Epithelial cell of umbilical artery (primary cell): ENCODE measurements around the gene ZNF771. TPM values are rescaled to one million over a fixed set of nuclear protein-coding genes. Genes with fewer than 3 reads are reported as not detected.

Experiments used
- total RNA-seq: library from RNA; depleted of rRNA; stranded (reverse); fragments of >200 nt; gene quantifications from 2 replicates; pipeline ENCODE4 v1.2.3, GENCODE V29; 2014

Gene ZNF771
- 12.2 and 17.2 TPM in 2 replicates for total RNA-seq

DNA sequence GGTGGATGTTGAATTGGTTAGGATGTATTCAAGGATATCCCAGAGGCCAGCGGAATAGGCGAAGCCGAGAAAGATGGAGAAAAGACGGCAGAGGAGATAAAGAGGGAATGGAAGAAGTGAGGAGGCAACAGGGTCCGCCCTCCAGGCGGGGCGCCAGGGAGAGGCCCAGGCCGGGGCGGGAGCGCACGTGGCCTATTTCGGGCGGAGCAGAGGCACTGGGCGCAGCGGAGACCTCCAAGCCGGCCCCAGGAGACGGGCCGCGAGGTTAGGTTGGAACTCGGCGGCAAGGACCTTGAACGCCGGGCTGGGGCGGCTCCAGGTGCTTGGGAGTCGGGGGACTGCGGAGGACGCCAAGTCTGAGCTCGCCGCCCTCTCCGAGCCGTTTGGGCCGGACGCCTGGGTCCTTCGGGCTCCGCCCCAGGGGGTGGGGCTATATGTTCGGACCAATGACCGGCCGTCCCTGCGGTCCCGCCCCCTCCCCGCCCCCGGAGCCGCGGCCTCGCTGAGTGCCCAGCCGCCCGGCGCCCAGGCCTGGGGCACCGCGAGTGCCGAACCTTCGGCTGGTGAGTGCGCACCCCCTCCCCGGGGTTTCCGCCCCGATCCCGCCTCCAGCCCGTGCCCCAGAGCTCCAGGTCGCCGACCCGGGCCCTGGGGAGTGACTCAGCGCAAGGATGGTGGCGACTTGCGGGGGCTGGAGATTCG lies at the start of gene ZNF771:
TSS of gene ZNF771 (plus strand) at position 505 of the 702 bp plus-strand sequence. CDS start 448 bp downstream, outside the sequence.

DNA sequence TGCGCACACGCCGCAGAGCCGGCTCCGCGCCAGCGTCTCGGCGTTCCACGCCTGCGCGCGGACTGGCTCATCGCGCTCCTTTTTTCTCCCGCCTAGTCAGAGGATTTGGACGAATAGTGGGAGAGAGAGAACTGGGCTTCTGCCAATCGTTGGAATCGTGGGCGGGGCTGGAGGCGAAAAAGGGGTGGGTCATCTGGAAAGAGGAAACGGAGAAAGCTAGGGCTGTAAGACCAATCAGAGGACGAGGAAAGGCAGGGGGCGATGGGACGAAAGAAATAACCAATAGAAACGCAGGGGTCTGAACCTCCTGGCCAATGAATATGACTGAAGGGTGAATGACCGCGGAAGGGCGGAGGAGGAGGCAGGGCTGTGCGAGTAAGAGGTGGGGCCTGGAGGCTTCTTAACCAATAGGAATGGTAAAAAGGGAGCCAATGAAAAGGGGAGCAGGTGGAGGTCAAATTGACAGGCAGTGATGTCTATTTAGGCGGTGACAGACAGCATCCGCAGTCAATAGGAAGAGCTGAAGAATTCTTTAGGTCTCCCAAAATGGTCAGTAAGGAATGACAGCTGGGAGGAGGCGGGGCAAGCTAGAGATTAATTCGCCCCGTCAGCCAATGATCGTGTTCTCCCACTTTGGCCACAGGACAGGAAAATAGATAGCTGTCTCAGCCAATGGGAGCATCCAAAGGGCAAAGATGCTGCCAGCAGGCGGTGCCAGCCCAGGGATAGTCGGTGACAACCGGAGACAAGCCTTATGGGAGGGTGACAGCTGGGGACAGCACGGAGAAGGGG lies 36.8 kb upstream of the ZNF771 start, which contains the start of gene TBC1D10B:
TSS of gene TBC1D10B (minus strand) at position 39 of the 792 bp plus-strand sequence. CDS start 311 bp downstream, outside the sequence.

DNA sequence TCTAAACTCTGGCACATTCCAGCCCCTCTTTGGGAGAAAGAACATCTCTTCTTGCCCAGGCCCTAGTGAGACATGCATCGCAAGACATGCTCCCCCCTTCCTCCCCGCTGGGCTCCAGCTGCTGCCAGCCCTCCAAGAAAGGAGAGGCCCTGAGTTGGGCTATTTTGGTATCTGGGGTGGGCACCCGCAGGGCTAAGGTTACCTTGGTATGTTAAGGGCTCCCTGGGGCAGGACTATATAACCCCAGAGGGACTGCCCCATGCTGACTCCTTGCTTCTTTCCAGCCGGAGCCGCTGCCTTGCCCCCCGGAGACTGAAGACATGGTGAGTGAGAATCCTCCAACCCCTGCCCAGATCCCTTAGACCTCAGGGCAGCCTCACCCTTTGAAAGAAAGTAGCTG lies 32.9 kb upstream of the ZNF771 start, which contains the start of gene MYL11:
TSS of gene MYL11 (plus strand) at position 265 of the 400 bp plus-strand sequence. CDS start at position 321, 56 bp downstream.

DNA sequence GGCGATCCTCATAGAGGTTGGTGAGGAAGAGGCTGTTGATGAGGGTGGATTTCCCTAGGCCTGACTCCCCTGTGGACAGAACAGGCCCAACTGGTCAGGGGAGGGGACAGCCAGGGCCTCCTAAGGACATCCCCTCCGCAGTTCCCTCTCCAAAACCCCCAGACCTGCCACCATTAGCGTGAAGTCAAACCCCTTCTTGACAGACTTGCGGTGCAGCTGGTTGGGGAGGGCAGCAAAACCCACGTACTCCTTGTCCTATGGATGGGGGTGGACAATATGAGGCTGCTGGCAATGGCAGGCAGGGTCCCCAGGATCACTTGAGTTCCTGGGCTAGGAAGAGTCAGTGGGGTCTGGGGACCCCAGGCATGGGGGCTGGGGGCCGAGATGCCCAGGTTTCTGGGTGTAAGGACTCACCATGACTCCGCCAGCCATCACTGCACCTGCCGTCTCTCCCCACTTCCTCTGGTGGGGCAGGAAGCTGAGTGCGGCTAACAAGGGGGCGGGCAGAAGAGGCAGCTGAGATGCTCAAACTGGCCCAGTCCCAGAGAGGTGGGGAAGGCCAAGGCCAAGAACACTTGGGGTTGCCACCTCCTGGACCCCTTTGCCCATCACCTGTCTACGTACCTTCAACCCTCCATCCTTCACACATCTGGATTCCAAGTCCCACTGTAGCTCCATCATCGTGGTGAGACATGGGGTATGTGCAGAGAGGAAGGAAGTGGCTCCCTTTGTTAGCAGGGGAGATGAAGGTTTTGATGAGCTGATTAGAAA lies 25.1 kb upstream of the ZNF771 start, which contains the start of gene SEPTIN1:
TSS of gene SEPTIN1 (minus strand) at position 451 of the 771 bp plus-strand sequence. CDS start at position 432, 19 bp downstream.

DNA sequence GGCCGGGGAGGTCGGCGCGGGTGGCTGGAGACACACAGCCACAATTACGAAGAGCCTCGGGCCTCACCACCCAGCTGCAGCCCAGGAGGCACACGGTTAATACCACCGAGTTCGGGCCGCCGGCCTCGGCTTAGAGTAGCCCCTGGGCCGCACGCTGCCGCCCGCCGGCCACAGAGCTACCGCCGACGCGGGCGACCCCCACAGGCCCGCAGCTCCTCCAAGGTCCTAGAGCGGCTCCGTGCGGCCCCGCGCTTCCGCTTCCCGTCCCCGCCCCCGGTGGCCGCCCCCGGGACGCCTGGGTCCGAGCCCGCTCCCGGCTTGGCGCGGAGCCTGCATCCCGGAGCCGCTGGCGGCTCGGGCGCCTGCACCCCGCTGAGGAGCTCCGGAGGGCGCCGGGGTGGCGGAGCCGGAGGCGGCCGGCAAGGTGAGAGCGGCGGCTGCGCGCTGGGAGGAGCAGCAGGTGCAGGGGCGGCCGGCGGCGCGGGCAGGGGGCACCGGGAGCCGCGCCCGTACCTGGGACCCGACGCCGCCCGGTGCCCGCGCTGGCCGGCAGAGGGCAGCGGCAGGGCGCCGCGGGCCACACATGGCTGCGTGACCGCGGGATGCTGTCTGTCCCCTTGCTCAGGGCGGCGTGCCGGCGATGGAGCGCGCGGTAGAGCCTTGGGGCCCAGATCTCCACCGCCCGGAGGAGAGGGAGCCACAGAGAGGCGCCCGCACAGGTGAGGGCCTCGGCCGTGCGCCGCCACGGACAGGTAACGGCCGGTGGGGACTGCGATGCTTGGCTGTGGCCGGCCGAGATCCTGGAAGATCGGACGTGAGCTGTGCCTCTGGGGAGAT lies 12.0 kb upstream of the ZNF771 start, which contains the start of gene ZNF48:
TSS of gene ZNF48 (plus strand) at position 266 of the 837 bp plus-strand sequence. CDS start at position 641, 375 bp downstream.

DNA sequence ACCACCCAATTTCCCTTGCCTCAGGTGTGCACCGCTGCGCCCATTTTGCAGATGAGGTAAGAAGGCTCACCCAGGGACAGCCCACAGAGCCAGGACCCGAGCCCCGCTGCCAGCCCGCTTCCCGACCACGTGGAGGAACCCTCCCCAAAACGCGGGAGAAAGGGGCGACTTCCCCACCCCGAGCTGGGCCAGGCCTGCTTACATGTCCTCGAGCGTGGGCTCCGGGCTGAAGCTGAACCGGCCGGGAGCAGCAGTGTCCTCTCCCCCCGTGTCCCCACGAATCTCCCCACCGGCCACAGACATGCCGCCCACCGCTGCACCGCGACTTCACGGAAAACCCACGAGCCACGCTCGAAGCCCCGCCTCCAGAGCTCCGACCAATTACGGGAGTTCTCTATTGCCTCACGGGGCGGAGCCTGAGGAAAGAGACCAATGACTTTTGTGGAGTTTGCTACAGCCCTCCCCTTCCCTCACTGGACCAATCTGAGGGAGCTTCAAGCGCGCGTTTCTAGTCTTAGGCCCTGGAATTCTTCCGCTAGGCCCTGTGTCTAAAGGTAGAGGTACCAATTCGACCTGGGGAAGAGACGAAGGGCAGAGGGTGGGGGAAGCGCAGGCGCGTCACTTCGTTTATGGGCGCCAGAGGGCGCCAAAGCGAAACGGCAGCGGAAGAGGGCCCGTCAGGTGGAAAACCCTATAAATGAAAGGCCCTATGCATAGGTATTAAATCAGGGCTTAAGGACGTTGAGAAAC lies 22.4 kb downstream of the ZNF771 start, which contains the start of gene DCTPP1:
TSS of gene DCTPP1 (minus strand) at position 353 of the 750 bp plus-strand sequence. CDS start at position 303, 50 bp downstream.

DNA sequence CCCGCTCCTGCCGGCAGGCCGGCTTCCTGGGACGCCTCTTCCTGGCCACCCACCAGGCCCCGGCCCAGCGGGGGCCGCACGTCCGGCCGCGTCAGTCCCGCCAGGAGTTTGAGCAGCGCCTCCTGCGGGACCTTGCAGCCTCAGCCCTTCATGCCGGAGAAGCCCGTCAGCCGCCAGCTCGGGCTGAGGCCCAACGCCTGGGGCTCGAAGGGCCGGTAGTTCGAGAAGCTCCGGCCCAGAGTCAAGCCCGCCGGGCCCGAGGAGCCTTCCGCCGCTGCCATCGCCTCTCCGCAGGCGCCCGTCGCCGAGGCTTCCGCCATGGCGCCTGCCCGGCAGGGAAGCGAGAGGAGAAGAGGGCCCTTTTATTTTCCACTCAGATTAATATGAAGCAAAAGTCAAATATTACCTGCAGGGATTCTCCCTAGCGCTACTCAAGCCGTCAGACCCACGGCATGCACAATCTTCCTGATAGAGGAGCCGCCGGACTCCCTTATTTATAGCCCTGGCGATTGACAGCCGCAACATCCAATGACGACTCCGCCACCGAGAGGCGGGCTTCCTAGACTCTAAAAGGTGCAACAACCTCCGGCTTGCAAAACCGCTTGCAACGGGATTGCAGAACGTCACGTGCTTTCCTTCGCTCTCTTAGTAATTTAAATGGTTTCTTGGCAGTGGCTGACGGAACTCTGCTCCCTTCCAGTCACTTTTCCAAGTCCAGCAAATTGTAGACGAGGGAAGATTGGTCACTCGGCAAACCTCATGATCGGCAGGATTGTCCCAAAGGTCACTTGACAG lies 38.2 kb downstream of the ZNF771 start, which contains the start of gene SEPHS2:
TSS of gene SEPHS2 (minus strand) at position 467 of the 795 bp plus-strand sequence. CDS start at position 320, 147 bp downstream.

Other genes with a start within 250 kb of the ZNF771 start
- 1.2 and 4.2 TPM in 2 replicates for gene CORO1A, start 224.0 kb upstream of the ZNF771 start, total RNA-seq
- 161 and 183 TPM in 2 replicates for gene BOLA2B, start 213.9 kb upstream of the ZNF771 start, total RNA-seq
- 38.9 and 52.3 TPM in 2 replicates for gene SLX1A, start 213.7 kb upstream of the ZNF771 start, total RNA-seq
- 4.0 and 4.2 TPM in 2 replicates for gene SULT1A3, start 208.4 kb upstream of the ZNF771 start, total RNA-seq
- gene NPIPB13, start 159.1 kb upstream of the ZNF771 start, total RNA-seq = 0.65 TPM in 1 of 2 replicates, not detected in the other
- 38.0 and 51.4 TPM in 2 replicates for gene CD2BP2, start 52.3 kb upstream of the ZNF771 start, total RNA-seq
- gene TBC1D10B, start 37.1 kb upstream of the ZNF771 start, total RNA-seq = 29.2 and 33.1 TPM in 2 replicates
- gene MYL11, start 32.8 kb upstream of the ZNF771 start, total RNA-seq = not detected in 2 replicates
- gene SEPTIN1, start 25.0 kb upstream of the ZNF771 start, total RNA-seq = not detected in 2 replicates
- gene ZNF48, start 12.2 kb upstream of the ZNF771 start, total RNA-seq = 14.1 and 18.2 TPM in 2 replicates
- gene DCTPP1, start 22.4 kb downstream of the ZNF771 start, total RNA-seq = 48.1 and 58.1 TPM in 2 replicates
- 14.3 and 15.2 TPM in 2 replicates for gene SEPHS2, start 38.3 kb downstream of the ZNF771 start, total RNA-seq
- not detected in 2 replicates for gene ITGAL, start 65.1 kb downstream of the ZNF771 start, total RNA-seq
- 16.6 and 17.8 TPM in 2 replicates for gene ZNF768, start 119.0 kb downstream of the ZNF771 start, total RNA-seq
- 5.2 and 6.7 TPM in 2 replicates for gene ZNF747, start 127.3 kb downstream of the ZNF771 start, total RNA-seq
- gene ZNF764, start 150.8 kb downstream of the ZNF771 start, total RNA-seq = 2.3 and 2.9 TPM in 2 replicates
- gene ZNF688, start 164.1 kb downstream of the ZNF771 start, total RNA-seq = 4.7 and 6.5 TPM in 2 replicates
- 6.2 and 6.7 TPM in 2 replicates for gene ZNF785, start 178.1 kb downstream of the ZNF771 start, total RNA-seq
- 3.2 and 4.7 TPM in 2 replicates for gene ZNF689, start 202.8 kb downstream of the ZNF771 start, total RNA-seq
- 4.0 and 6.8 TPM in 2 replicates for gene PRR14, start 243.4 kb downstream of the ZNF771 start, total RNA-seq